Measurements from ENCODE around the gene SHLD1. TPM values are rescaled to one million over a fixed set of nuclear protein-coding genes. Genes with fewer than 3 reads are reported as not detected.

SHLD1 gene
- polyA plus RNA-seq, 1 donor from 2014 or later = 15.3 TPM

DNA sequence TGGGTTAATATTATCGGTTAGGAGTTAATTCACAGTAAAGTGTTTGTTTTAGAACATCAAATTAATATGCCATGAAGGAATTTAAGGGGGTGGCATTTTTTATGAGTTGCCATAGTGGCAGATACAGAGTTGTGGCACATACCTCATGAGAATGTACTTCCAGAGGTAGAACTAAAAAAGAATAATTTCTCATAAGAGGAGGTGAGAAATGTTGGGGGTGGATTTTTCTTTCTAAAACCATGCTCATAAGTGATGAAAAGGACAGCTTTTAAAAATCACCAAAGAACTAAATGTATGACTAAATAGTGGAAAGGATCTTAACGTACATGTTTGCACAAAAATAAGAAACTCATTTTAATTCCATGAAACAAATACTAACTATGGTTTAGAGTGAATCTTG is 58.7 kb downstream of the SHLD1 start:
- no peak overlapping the region for H2AFZ ChIP-seq (ENCODE audit: low read depth, low read length)
- H3K9me3 ChIP-seq (ENCODE audit: low read length) = no peaks in the 10 kb centered on the region
- H3K9ac ChIP-seq (ENCODE audit: low read length) = no peak overlapping the region
- no peaks in the 10 kb centered on the region for H3K9me2 ChIP-seq (ENCODE audit: insufficient read depth, low read length)
- H3K27ac ChIP-seq (ENCODE audit: low read length) = no peak overlapping the region
- no peak overlapping the region for H3K4me3 ChIP-seq (ENCODE audit: low read length)
- H3K79me2 ChIP-seq (replicated peaks; ENCODE audit: insufficient read depth, low read length) = no peaks in the 10 kb centered on the region
- no peaks in the 10 kb centered on the region for H4K20me1 ChIP-seq (ENCODE audit: insufficient read depth)
- TF ChIP-seq TAF1 (IDR thresholded peaks at IDR 0.05; ENCODE audit: low read depth) = no peak
- no peaks in the 10 kb centered on the region for H3K36me3 ChIP-seq (ENCODE audit: insufficient read depth, low read length)
- no peaks in the 10 kb centered on the region for H3F3A ChIP-seq (ENCODE audit: insufficient read depth, low read length, poor library complexity, severe bottlenecking)
- no peaks in the 10 kb centered on the region for H3K27me3 ChIP-seq (ENCODE audit: insufficient read depth, low read depth, low read length)
- H3K4me2 ChIP-seq (ENCODE audit: low read length) = no peak overlapping the region

DNA sequence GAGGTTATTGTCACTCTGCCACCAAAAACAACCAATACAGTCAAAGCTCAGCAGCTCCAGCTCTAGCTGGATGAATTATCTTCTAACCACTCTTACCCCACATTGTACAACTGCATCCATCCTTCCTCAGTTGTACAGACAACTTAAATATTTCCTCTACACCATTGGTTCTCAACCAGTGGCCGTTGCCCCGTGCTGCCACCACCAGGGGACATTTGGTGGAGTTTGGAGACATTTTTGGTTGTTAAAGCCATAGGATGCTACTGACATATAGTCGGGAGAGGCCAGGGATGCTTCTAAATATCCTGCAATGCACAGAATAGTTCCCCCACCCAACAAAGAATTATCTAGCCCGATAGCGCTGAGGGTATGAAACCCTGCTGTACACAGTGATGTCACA is 59.3 kb downstream of the SHLD1 start:
- H3K4me3 ChIP-seq (ENCODE audit: low read length) = no peak overlapping the region
- H3F3A ChIP-seq (ENCODE audit: insufficient read depth, low read length, poor library complexity, severe bottlenecking) = no peaks in the 10 kb centered on the region
- no peak overlapping the region for H3K9ac ChIP-seq (ENCODE audit: low read length)
- H3K36me3 ChIP-seq (ENCODE audit: insufficient read depth, low read length) = no peaks in the 10 kb centered on the region
- no peaks in the 10 kb centered on the region for H4K20me1 ChIP-seq (ENCODE audit: insufficient read depth)
- no peaks in the 10 kb centered on the region for H3K79me2 ChIP-seq (replicated peaks; ENCODE audit: insufficient read depth, low read length)
- H3K9me2 ChIP-seq (ENCODE audit: insufficient read depth, low read length) = no peaks in the 10 kb centered on the region
- no peak overlapping the region for H3K4me2 ChIP-seq (ENCODE audit: low read length)
- no peaks in the 10 kb centered on the region for H3K27me3 ChIP-seq (ENCODE audit: insufficient read depth, low read depth, low read length)
- H3K27ac ChIP-seq (ENCODE audit: low read length) = no peak overlapping the region
- no peaks in the 10 kb centered on the region for H3K9me3 ChIP-seq (ENCODE audit: low read length)
- TF ChIP-seq SMC3 (conservative IDR thresholded peaks at IDR 0.05; ENCODE audit: poor library complexity) = no peak
- no peak for TF ChIP-seq POLR2AphosphoS5 (IDR thresholded peaks at IDR 0.05)
- TF ChIP-seq, protein P1, sequence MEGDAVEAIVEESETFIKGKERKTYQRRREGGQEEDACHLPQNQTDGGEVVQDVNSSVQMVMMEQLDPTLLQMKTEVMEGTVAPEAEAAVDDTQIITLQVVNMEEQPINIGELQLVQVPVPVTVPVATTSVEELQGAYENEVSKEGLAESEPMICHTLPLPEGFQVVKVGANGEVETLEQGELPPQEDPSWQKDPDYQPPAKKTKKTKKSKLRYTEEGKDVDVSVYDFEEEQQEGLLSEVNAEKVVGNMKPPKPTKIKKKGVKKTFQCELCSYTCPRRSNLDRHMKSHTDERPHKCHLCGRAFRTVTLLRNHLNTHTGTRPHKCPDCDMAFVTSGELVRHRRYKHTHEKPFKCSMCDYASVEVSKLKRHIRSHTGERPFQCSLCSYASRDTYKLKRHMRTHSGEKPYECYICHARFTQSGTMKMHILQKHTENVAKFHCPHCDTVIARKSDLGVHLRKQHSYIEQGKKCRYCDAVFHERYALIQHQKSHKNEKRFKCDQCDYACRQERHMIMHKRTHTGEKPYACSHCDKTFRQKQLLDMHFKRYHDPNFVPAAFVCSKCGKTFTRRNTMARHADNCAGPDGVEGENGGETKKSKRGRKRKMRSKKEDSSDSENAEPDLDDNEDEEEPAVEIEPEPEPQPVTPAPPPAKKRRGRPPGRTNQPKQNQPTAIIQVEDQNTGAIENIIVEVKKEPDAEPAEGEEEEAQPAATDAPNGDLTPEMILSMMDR (IDR thresholded peaks at IDR 0.05; ENCODE audit: poor library complexity, severe bottlenecking) = no peak
- TF ChIP-seq EP300 (conservative IDR thresholded peaks at IDR 0.05; ENCODE audit: poor library complexity, severe bottlenecking) = no peak
- TF ChIP-seq RAD21 (conservative IDR thresholded peaks at IDR 0.05) = no peak
- TF ChIP-seq TAF1 (IDR thresholded peaks at IDR 0.05; ENCODE audit: low read depth) = no peak
- TF ChIP-seq, protein P2, sequence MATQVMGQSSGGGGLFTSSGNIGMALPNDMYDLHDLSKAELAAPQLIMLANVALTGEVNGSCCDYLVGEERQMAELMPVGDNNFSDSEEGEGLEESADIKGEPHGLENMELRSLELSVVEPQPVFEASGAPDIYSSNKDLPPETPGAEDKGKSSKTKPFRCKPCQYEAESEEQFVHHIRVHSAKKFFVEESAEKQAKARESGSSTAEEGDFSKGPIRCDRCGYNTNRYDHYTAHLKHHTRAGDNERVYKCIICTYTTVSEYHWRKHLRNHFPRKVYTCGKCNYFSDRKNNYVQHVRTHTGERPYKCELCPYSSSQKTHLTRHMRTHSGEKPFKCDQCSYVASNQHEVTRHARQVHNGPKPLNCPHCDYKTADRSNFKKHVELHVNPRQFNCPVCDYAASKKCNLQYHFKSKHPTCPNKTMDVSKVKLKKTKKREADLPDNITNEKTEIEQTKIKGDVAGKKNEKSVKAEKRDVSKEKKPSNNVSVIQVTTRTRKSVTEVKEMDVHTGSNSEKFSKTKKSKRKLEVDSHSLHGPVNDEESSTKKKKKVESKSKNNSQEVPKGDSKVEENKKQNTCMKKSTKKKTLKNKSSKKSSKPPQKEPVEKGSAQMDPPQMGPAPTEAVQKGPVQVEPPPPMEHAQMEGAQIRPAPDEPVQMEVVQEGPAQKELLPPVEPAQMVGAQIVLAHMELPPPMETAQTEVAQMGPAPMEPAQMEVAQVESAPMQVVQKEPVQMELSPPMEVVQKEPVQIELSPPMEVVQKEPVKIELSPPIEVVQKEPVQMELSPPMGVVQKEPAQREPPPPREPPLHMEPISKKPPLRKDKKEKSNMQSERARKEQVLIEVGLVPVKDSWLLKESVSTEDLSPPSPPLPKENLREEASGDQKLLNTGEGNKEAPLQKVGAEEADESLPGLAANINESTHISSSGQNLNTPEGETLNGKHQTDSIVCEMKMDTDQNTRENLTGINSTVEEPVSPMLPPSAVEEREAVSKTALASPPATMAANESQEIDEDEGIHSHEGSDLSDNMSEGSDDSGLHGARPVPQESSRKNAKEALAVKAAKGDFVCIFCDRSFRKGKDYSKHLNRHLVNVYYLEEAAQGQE (IDR thresholded peaks at IDR 0.05; ENCODE audit: borderline replicate concordance) = no peak
- no peak for TF ChIP-seq MXI1 (conservative IDR thresholded peaks at IDR 0.05; ENCODE audit: poor library complexity, severe bottlenecking)
- no peak for TF ChIP-seq EZH2 (IDR thresholded peaks at IDR 0.05; ENCODE audit: borderline replicate concordance, insufficient read depth, low read length, poor library complexity, severe bottlenecking)
- H2AFZ ChIP-seq (ENCODE audit: low read depth, low read length) = no peak overlapping the region
